ENCODE measurements around the gene TRPC4AP.

- TF ChIP-seq SUZ12 (IDR thresholded peaks at IDR 0.05; ENCODE audit: extremely low read depth, insufficient read depth, insufficient read length) (no peak), ZNF274 (IDR thresholded peaks at IDR 0.05; ENCODE audit: low read depth, low read length) (no peak)
These were observed 102.9 kb downstream of the TRPC4AP start for GRCh38 chr20:34989670-34990069.

All from NT2/D1 (cell line).